Measurements from ENCODE around the gene INSR. TPM values are rescaled to one million over a fixed set of nuclear protein-coding genes. Genes with fewer than 3 reads are reported as not detected.
"Not testable (repeated sequence)": the region's sequence is repeated elsewhere in the genome, so short reads cannot be mapped to it uniquely, and the experiment has no call there.

Gene INSR
- total RNA-seq, 4 donors from 2014 or later, result 38.9 to 101 (median 67.7) TPM

DNA sequence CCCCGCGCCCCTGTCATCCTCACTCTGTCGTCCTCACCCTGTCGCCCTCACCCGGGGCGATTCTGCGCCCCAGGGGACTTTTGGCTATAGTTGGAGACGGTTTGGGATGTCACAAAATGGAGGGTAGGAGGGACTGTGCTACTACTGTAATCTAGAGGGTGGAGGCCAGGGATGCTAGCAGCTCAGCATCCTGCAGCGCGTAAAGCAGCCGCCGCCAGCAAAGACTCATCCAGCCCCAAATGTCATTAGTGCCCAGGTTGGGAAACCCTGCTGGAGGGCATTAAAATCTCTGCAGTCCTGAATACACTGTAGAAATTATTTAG, 224.3 kb downstream of the INSR start:
- intact Hi-C loops (cut with DNase I), result no loop called here
- Histone ChIP-seq H3K27me3 (no peaks in the 10 kb centered on the region), H3K4me1 (peaks cover 8 to 10% of the 10 kb centered on the region in 2 donors), H3K36me3 (peaks cover 35 to 38% of the 10 kb centered on the region in 2 donors), H3K4me3 (replicated peaks in 1 of 3) (peak overlapping the region; percentile 65 to 98 (median 97)), H3K9me3 (no peaks in the 10 kb centered on the region), H3K27ac (peak overlapping the region; percentile 33 to 84 (median 64))
- TF ChIP-seq, protein P1, sequence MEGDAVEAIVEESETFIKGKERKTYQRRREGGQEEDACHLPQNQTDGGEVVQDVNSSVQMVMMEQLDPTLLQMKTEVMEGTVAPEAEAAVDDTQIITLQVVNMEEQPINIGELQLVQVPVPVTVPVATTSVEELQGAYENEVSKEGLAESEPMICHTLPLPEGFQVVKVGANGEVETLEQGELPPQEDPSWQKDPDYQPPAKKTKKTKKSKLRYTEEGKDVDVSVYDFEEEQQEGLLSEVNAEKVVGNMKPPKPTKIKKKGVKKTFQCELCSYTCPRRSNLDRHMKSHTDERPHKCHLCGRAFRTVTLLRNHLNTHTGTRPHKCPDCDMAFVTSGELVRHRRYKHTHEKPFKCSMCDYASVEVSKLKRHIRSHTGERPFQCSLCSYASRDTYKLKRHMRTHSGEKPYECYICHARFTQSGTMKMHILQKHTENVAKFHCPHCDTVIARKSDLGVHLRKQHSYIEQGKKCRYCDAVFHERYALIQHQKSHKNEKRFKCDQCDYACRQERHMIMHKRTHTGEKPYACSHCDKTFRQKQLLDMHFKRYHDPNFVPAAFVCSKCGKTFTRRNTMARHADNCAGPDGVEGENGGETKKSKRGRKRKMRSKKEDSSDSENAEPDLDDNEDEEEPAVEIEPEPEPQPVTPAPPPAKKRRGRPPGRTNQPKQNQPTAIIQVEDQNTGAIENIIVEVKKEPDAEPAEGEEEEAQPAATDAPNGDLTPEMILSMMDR (IDR thresholded peaks at IDR 0.05), result no peak
- TF ChIP-seq POLR2A (IDR thresholded peaks at IDR 0.05), result no peak
- no peak for DNase-seq
- WGBS, 2 donors, result 0% methylated on average over 4 to 9 of the region's 12 CpGs

DNA sequence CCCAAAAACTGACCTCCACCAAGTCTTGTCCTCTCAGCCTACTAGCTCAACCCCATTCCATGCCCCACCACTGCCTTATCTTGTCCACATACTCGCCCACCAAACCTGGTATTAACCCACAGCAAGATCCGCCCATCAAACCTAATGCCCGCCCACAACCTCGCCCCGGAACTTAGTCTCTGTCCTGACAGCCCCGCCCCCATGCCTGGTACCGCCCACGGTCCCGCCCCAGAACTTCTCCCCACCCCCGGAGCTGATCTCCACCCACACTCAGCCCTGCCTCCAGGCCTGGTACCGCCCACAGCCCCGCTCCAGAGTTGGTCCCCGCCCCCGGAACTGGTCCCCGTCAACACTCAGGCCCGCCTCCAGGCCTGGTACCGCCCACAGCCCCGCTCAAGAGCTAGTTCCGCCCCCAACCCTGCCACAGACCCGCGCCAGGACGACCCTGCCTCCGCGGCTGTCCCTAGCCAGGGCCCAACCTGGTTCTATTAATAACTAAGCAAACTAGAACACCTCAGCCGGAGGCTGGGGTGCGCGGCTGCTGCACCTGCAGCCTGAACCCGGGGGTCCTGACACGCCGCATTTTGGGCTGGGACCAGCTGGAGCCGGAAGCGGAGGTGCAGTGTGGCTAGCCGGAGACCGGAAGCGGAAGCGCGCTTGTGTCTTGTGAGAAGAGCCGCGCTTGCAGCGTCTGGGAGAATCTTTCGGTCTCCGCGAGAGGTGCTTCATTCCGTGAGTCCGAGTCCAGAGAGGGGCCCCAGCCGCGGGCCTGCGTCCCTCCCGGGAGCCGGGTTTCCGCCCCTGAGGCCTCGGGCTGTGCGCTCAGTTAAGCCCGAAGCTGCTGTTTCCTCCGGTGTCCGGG, 224.9 kb downstream of the INSR start, which contains the start of gene ZNF557:
TSS of gene ZNF557 (plus strand) at position 662 of the 862 bp plus-strand sequence. CDS start 5,372 bp downstream, outside the sequence.
- H3K9me3 ChIP-seq, result no peaks in the 10 kb centered on the region
- H3K27me3 ChIP-seq, result no peaks in the 10 kb centered on the region
- peaks cover 8 to 10% of the 10 kb centered on the region in 2 donors for H3K4me1 ChIP-seq
- peaks cover 31 to 34% of the 10 kb centered on the region in 2 donors for H3K36me3 ChIP-seq
- H3K27ac ChIP-seq, result peak within 1 kb of the TSS; percentile 33 to 84 (median 64)
- peak in 1 of 2 donors; percentile 64 for TF ChIP-seq POLR2A (IDR thresholded peaks at IDR 0.05)
- TF ChIP-seq, protein P1 (IDR thresholded peaks at IDR 0.05), result no peak
- DNase-seq, result peak; percentile 99
- WGBS, 2 donors, result 2 to 3% methylated on average over 7 to 14 of the region's 56 CpGs
- H3K4me3 ChIP-seq (replicated peaks in 1 of 3), result peak within 1 kb of the TSS; percentile 65 to 98 (median 97)
- intact Hi-C loops (cut with DNase I), result no loop called here

DNA sequence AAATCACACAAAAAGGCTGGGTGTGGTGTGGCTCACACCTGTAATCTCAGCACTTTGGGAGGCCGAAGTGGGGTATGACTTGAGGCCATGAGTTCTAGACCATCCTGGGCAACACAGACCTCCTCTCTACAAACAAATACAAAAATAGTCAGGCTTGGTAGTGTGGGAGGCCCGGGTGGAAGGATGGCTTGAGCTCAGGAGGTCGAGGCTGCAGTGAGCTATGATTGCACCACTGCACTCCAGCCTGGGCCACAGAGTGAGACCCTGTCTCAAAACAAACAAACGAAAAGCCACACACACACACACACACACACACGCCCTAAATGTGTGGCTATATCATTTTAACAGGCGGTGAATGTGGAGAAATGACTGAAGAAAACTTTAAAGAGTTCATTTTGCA, 225.6 kb downstream of the INSR start:
- WGBS, 2 donors, result 86 to 89% methylated on average over 6 of the region's 6 CpGs
- H3K4me3 ChIP-seq (replicated peaks in 1 of 3), result no peak overlapping the region
- H3K36me3 ChIP-seq, result peaks cover 25 to 27% of the 10 kb centered on the region in 2 donors
- H3K27ac ChIP-seq, result no peak overlapping the region
- intact Hi-C loops (cut with DNase I), result no loop called here
- TF ChIP-seq POLR2A (IDR thresholded peaks at IDR 0.05), result no peak
- TF ChIP-seq, protein P1 (IDR thresholded peaks at IDR 0.05), result no peak
- DNase-seq, result no peak
- H3K9me3 ChIP-seq, result no peaks in the 10 kb centered on the region
- H3K4me1 ChIP-seq, result peaks cover 8 to 10% of the 10 kb centered on the region in 2 donors
- H3K27me3 ChIP-seq, result no peaks in the 10 kb centered on the region

- Histone ChIP-seq H3K27ac (no peak overlapping the region), H3K4me1 (peaks cover 8 to 10% of the 10 kb centered on the region in 2 donors), H3K4me3 (replicated peaks in 1 of 3) (no peak overlapping the region), H3K36me3 (peaks cover 16 to 18% of the 10 kb centered on the region in 2 donors), H3K9me3 (no peaks in the 10 kb centered on the region), H3K27me3 (no peaks in the 10 kb centered on the region)
- TF ChIP-seq, protein P1 (IDR thresholded peaks at IDR 0.05), result no peak
- no peak for TF ChIP-seq POLR2A (IDR thresholded peaks at IDR 0.05)
- 91 to 95% methylated on average over 2 of the region's 2 CpGs for WGBS, 2 donors
- intact Hi-C loops (cut with DNase I), result no loop called here
- DNase-seq, result no peak
Observed at GRCh38 chr19:7067716-7068115, 226.5 kb downstream of the INSR start.

- H3K36me3 ChIP-seq, result peaks cover 10 to 12% of the 10 kb centered on the region in 2 donors
- 49 to 53% methylated on average over 11 to 13 of the region's 13 CpGs for WGBS, 2 donors
- DNase-seq, result peak; percentile 15 to 28
- intact Hi-C loops (cut with DNase I); H3K4me1 ChIP-seq; H3K27me3 ChIP-seq; H3K9me3 ChIP-seq; H3K4me3 ChIP-seq (replicated peaks in 1 of 3); H3K27ac ChIP-seq: not testable (repeated sequence)
- TF ChIP-seq, protein P1 (IDR thresholded peaks at IDR 0.05), result peak in 2 of 6 experiments; percentile 21 to 24
Observed at GRCh38 chr19:7067122-7067521, 227.1 kb downstream of the INSR start.

Measured in thyroid gland (tissue), 4 donors.